BE2C (cell line): ENCODE measurements around the gene CSF3.
A peak's percentile ranks its signal among the peaks of the same experiment; 100 is the strongest.

Experiments
- DNase-seq: peaks from one replicate; pipeline ENCODE4 v3.0.0-alpha.2; 2020
- H3K27me3 ChIP-seq: fragments of 250-450 bp; sonication (Bioruptor Pico); 2 replicates; pipeline ENCODE4 v1.5.1; 2020; ENCODE audit warnings: mild to moderate bottlenecking
- H3K36me3 ChIP-seq: fragments of 250-450 bp; sonication (Bioruptor Pico); 2 replicates; pipeline ENCODE4 v1.5.1; 2020; ENCODE audit warnings: mild to moderate bottlenecking
- H3K4me1 ChIP-seq: fragments of 250-450 bp; sonication (Bioruptor Pico); 2 replicates; pipeline ENCODE4 v1.5.1; 2020
- H3K4me3 ChIP-seq: 2 replicates; pipeline ENCODE4 v1.5.1; 2011; ENCODE audit warnings: low read depth, low read length
- H3K9me3 ChIP-seq: fragments of 250-450 bp; sonication (Bioruptor Pico); 2 replicates; pipeline ENCODE4 v1.5.1; 2020
- CTCF ChIP-seq: IDR thresholded peaks from 2 replicates; pipeline ENCODE4 v1.5.1; 2012; ENCODE audit warnings: mild to moderate bottlenecking, low read depth, low read length

The CSF3 gene

GRCh38 chr17:40059729-40060475, 44.7 kb downstream of the CSF3 start:
- H3K36me3 ChIP-seq, result no peaks in the 10 kb centered on the region

DNA sequence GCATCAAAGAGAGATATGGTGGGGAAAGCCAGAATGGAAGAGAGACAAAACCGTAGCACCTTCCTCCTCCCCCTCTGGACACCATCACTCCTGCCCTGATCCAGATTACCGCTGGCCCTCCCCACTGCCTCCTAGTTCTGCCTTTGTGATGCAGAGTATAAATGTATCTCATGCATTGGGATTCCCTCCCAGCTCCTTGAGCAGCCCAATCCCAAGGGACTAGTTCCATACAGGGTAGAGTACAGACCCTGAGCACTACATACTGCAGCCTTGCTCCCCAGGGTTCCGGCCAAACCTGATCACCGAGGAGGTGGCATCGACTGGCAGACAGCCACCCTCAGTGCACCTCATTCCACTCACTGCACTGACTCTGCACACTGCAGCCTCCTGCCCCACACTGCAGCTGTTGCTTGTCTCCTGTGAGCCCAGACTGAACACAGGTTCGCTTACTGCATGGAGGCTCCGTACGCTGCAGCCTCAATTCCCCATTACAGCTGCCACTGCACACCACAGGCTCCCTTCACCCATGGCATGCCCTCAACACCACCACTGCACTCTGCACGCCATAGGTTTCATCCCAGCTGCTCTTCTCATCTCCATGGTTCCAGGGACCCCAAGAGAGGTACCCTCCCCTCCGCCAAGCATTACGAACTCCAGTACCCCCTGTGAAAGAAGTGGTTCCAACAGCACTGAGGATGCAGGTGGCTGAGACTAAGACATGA, 45.8 kb downstream of the CSF3 start:
- no peak for TF ChIP-seq CTCF
- H3K4me3 ChIP-seq, result no peak overlapping the region

More at GRCh38 chr17:40059729-40060475, 44.7 kb downstream of the CSF3 start:
- Histone ChIP-seq H3K4me3 (no peak overlapping the region), H3K9me3 (no peaks in the 10 kb centered on the region), H3K4me1 (peaks cover 11% of the 10 kb centered on the region), H3K27me3 (no peaks in the 10 kb centered on the region)
- TF ChIP-seq CTCF, result no peak
- DNase-seq, result no peak

GRCh38 chr17:40061609-40062038, 46.4 kb downstream of the CSF3 start:
- H3K4me3 ChIP-seq, result no peak overlapping the region
- H3K27me3 ChIP-seq, result no peaks in the 10 kb centered on the region
- no peaks in the 10 kb centered on the region for H3K9me3 ChIP-seq
- H3K4me1 ChIP-seq, result peaks cover 11% of the 10 kb centered on the region
- TF ChIP-seq CTCF, result no peak
- no peak for DNase-seq
- H3K36me3 ChIP-seq, result no peaks in the 10 kb centered on the region

More for the DNA sequence above, 45.8 kb downstream of the CSF3 start:
- DNase-seq, result no peak
- H3K9me3 ChIP-seq, result no peaks in the 10 kb centered on the region
- no peaks in the 10 kb centered on the region for H3K36me3 ChIP-seq
- no peaks in the 10 kb centered on the region for H3K27me3 ChIP-seq
- peaks cover 11% of the 10 kb centered on the region for H3K4me1 ChIP-seq

DNA sequence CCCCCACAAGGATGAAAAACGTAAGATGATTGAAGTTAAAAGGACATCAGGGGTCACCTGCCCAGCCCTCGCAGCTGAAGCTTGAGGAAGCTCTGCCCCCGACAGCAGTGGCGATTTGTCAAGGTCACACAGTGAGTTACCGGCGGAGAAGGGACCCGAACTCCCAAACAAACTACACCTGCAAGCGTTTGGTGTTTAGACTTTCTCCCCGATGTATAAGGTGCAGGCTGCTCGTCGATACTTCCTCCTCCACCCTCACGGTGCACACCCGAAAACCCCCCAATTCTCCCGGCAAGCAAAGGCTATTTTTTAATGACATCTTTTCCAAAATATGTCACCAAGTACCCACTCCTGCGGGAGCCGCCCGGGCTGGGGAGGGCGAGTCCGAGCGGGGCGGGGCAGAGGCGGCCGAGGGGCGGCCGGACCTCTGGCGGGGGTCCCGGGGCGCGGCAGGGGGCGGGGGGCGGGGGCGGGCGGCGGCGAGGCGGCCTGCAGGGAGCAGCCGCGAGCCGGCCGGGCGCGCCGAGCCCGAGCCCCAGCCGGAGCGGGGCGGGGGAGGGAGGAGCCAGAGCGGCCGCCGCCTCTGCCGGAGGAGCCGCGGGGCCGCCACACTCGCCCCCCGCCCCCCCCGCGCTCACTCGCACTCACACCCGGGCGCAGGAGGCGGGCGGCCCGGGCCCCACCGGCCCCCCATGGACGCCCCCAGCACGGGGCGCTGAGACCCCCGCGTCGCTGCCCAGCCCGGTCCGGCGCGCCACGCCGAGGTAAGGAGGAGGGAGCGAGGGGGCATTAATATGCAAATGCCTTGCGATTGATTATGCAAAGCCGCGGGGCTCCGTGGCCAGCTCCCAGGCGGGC, 47.3 kb downstream of the CSF3 start, which contains the start of gene THRA:
TSS of gene THRA (plus strand) at position 637 of the 858 bp plus-strand sequence. CDS start 11,524 bp downstream, outside the sequence.
- H3K27me3 ChIP-seq, result no peaks in the 10 kb centered on the region
- no peaks in the 10 kb centered on the region; the same call in 1 of the 2 replicates for H3K36me3 ChIP-seq
- peak within 1 kb of the TSS; percentile 87 for H3K4me3 ChIP-seq
- TF ChIP-seq CTCF, result no peak
- no peaks in the 10 kb centered on the region for H3K9me3 ChIP-seq
- peaks cover 11% of the 10 kb centered on the region for H3K4me1 ChIP-seq
- DNase-seq, result peak; percentile 81

DNA sequence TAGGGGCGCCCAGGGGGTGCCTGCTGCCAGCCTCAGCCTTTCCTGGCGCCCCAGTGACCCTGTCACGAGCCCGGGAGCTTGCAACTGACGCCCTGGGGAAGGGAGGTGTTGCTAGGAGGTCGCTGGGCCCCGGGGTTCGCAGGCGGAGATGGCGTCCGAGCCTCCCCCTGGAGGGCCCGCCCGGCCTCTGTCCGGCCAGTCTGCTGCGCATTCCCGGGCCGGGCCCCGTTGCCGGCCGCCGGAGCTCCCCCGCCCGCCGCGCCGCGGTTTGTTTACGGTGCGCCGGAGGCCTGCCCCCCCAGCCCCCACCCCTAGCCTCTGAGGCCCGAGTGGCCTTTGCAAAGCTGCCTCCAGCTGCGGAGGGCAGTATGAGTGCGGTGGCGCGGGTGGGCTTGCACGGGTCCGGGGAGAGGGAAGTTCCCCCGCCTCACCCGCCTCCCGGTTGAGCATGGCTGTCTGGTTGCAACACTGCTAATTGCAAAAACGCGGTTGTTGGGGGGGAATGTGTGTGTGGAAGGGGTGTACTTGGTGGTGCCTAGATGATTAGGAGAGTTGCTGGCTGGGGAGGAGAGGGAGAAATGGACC, 48.0 kb downstream of the CSF3 start:
- no peaks in the 10 kb centered on the region for H3K27me3 ChIP-seq
- H3K36me3 ChIP-seq, result no peaks in the 10 kb centered on the region; the same call in 1 of the 2 replicates
- peak; percentile 31 for DNase-seq
- TF ChIP-seq CTCF, result no peak
- H3K4me1 ChIP-seq, result peaks cover 16% of the 10 kb centered on the region
- no peaks in the 10 kb centered on the region for H3K9me3 ChIP-seq
- peak overlapping the region; percentile 87 for H3K4me3 ChIP-seq
